ENCODE data around the gene GLRX2.

GLRX2 gene

DNA sequence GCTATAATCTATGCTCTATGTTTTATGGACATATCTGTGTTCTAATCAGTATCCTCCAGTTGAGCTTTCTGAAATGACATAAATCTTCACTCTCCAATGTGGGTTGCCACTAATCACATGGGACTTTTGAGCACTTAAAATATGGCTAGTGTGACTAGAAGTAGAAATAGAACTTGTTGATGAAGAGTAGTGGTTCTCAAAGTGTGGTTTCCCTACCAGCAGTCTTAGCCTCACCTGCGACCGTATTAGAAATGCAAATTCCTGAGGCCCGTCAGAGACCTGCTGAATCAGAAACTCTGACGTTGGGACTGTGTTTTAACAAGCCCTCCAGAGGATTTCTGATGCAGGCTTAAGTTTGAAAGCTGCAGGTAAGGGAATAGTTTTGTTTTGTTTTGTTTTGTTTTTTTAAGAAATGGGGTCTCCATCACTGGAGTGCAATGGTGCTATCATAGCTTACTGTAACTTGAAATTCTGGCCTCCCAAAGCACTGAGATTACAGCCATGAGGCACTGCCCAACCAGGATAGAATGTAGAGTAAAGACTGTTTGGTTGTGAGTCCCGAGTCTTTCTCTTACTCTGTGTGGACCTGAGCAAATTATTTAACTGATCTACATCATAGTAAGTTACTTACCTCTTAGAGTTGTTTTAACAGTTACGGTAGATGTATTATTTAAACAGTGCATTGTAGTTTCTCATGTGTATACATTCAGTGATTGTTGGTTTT, 21.7 kb downstream of the GLRX2 start:
- TF ChIP-seq, protein P1, sequence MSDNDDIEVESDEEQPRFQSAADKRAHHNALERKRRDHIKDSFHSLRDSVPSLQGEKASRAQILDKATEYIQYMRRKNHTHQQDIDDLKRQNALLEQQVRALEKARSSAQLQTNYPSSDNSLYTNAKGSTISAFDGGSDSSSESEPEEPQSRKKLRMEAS (IDR thresholded peaks at IDR 0.05), result no peak

DNA sequence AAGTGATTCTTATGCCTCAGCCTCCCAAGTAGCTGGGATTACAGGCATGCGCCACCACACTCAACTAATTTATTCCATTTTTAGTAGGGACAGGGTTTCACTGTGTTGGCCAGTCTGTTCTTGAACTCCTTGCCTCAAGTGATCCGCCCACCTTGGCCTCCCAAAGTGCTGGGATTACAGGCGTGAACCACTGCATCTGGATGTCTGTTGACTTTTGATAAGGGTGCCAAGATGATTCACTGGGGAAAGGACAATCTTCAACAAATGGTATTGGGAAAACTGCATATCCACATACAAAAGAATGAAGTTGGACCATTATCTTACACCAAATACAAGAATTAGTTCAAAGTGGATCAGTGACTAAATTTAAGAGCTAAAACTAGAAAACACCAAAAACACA, 26.0 kb downstream of the GLRX2 start:
- TF ChIP-seq EGR1 (IDR thresholded peaks at IDR 0.05) (no peak), EP300 (IDR thresholded peaks at IDR 0.05; ENCODE audit: borderline replicate concordance) (no peak), YY1 (IDR thresholded peaks at IDR 0.05; ENCODE audit: low read depth) (no peak)
- TF ChIP-seq, protein P1 (IDR thresholded peaks at IDR 0.05), result no peak
- TF ChIP-seq, protein P2, sequence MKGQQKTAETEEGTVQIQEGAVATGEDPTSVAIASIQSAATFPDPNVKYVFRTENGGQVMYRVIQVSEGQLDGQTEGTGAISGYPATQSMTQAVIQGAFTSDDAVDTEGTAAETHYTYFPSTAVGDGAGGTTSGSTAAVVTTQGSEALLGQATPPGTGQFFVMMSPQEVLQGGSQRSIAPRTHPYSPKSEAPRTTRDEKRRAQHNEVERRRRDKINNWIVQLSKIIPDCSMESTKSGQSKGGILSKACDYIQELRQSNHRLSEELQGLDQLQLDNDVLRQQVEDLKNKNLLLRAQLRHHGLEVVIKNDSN (IDR thresholded peaks at IDR 0.05), result no peak

DNA sequence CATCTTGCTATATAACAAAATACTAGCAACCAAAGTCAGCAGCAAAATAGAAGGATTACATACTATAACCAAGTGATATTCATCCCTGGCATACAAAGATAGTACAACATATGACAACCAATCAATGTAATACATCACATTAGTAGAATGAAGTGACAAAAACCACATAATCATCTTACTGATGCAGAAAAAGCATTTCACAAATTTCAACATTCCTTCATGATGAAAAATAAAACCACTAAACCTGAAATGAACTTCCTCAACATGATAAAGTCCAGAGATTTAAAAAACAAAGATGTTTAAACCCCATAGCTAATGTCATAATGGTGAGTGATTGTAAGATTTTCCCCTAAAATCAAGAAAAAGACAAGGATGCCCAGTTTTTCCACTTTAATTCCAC, 27.2 kb downstream of the GLRX2 start:
- no peak for TF ChIP-seq YY1 (IDR thresholded peaks at IDR 0.05; ENCODE audit: low read depth)
- TF ChIP-seq, protein P3, sequence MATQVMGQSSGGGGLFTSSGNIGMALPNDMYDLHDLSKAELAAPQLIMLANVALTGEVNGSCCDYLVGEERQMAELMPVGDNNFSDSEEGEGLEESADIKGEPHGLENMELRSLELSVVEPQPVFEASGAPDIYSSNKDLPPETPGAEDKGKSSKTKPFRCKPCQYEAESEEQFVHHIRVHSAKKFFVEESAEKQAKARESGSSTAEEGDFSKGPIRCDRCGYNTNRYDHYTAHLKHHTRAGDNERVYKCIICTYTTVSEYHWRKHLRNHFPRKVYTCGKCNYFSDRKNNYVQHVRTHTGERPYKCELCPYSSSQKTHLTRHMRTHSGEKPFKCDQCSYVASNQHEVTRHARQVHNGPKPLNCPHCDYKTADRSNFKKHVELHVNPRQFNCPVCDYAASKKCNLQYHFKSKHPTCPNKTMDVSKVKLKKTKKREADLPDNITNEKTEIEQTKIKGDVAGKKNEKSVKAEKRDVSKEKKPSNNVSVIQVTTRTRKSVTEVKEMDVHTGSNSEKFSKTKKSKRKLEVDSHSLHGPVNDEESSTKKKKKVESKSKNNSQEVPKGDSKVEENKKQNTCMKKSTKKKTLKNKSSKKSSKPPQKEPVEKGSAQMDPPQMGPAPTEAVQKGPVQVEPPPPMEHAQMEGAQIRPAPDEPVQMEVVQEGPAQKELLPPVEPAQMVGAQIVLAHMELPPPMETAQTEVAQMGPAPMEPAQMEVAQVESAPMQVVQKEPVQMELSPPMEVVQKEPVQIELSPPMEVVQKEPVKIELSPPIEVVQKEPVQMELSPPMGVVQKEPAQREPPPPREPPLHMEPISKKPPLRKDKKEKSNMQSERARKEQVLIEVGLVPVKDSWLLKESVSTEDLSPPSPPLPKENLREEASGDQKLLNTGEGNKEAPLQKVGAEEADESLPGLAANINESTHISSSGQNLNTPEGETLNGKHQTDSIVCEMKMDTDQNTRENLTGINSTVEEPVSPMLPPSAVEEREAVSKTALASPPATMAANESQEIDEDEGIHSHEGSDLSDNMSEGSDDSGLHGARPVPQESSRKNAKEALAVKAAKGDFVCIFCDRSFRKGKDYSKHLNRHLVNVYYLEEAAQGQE (IDR thresholded peaks at IDR 0.05; ENCODE audit: low read depth), result no peak
- TF ChIP-seq TAF1 (IDR thresholded peaks at IDR 0.05; ENCODE audit: low read depth), result no peak
- TF ChIP-seq NFIC (IDR thresholded peaks at IDR 0.05), result no peak
- no peak for TF ChIP-seq EP300 (IDR thresholded peaks at IDR 0.05; ENCODE audit: borderline replicate concordance)
- no peak for TF ChIP-seq RAD21 (IDR thresholded peaks at IDR 0.05; ENCODE audit: low read depth)
- TF ChIP-seq, protein P2 (IDR thresholded peaks at IDR 0.05), result no peak
- TF ChIP-seq CEBPB (IDR thresholded peaks at IDR 0.05), result no peak
- TF ChIP-seq CREB1 (IDR thresholded peaks at IDR 0.05; ENCODE audit: low read depth), result no peak
- TF ChIP-seq FOXM1 (IDR thresholded peaks at IDR 0.05; ENCODE audit: borderline replicate concordance, low read depth), result no peak
- no peak for TF ChIP-seq TEAD4 (IDR thresholded peaks at IDR 0.05)
- no peak for TF ChIP-seq EGR1 (IDR thresholded peaks at IDR 0.05)
- TF ChIP-seq TCF12 (IDR thresholded peaks at IDR 0.05; ENCODE audit: low read depth), result no peak
- TF ChIP-seq ZBTB7A (IDR thresholded peaks at IDR 0.05; ENCODE audit: low read depth), result no peak
- TF ChIP-seq, protein P1 (IDR thresholded peaks at IDR 0.05), result no peak

DNA sequence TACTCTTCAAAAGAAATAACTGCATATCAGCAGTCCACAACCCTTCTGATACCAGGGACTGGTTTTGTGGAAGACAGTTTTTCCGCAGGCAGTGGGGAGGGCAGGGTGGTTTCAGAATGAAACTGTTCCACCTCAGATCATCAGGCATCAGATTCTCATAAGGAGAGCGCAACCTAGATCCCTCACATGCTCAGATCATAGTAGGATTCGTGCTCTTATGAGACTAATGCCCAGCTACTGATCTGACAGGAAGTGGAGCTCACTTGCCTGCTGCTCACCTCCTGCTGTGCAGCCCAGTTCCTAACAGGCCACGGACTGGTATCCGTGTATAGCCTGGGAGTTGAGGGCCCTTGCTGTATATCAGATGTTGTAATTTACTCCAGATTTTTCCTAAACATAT, 34.3 kb downstream of the GLRX2 start:
- TF ChIP-seq, protein P1 (IDR thresholded peaks at IDR 0.05), result no peak
- TF ChIP-seq, protein P2 (IDR thresholded peaks at IDR 0.05), result no peak
- TF ChIP-seq RAD21 (IDR thresholded peaks at IDR 0.05; ENCODE audit: low read depth), result no peak
- no peak for TF ChIP-seq FOXM1 (IDR thresholded peaks at IDR 0.05; ENCODE audit: borderline replicate concordance, low read depth)
- TF ChIP-seq TAF1 (IDR thresholded peaks at IDR 0.05; ENCODE audit: low read depth), result no peak
- TF ChIP-seq EP300 (IDR thresholded peaks at IDR 0.05; ENCODE audit: borderline replicate concordance), result no peak
- no peak for TF ChIP-seq CEBPB (IDR thresholded peaks at IDR 0.05)
- TF ChIP-seq CREB1 (IDR thresholded peaks at IDR 0.05; ENCODE audit: low read depth), result no peak
- TF ChIP-seq EGR1 (IDR thresholded peaks at IDR 0.05), result no peak

DNA sequence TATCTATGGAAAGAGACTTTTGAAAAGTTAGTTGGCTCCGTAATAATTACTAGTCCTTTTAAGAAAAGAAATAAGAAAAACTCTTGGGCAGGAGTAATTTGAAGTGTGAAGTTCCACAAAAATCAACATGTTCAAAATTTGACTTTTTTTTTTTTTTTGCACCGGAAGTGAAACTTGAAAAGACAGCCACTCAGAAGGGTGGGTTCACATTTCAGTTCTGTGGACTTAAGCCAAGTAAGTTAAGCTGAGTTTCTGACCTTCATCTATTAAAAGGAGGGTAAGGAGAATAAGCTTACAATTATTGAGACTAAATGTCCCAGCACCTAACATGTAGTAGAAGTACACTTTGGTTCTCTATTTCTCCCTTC, 34.8 kb downstream of the GLRX2 start:
- TF ChIP-seq EGR1 (IDR thresholded peaks at IDR 0.05), result no peak

DNA sequence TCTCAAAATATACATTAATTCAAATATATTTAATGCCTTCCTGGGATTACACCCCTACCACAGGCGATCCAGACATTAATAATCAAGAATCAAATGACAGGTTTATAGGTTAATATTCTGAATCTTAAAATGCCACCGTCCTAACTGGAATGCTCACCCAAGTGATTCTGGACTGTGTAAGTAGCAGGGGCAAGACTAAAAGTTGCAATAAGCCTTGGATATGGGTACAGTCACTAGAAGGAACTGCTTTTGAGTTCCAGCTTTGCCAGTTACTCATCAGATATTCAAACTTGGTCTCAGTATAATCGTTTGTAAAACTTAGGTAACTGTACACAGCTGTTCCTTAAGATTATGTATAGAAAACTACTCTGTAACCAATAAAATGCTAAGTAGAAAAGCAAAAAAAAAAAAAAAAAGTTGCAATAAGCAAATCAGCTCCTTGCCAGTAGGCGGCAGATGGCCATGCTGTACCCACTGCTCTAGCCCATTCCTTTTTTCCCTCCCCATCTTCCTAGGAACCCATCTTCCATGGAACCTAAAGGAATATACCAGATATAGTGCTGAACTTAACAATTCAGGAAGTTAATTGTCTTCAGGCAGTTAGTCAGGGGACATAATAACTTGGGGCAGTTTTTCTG, 35.3 kb downstream of the GLRX2 start:
- TF ChIP-seq, protein P3 (IDR thresholded peaks at IDR 0.05; ENCODE audit: low read depth), result no peak
- TF ChIP-seq RAD21 (IDR thresholded peaks at IDR 0.05; ENCODE audit: low read depth), result peak; percentile 6; the same call in 1 of the 2 replicates

Measured in Ishikawa (cell line).